IMR-90 (cell line): ENCODE data around the gene MUCL1. TPM values are rescaled to one million over a fixed set of nuclear protein-coding genes. Genes with fewer than 3 reads are reported as not detected.

Experiments used
- ATAC-seq: fragments of 200-7000 bp; cut with Tn5 transposase; 2 replicates; pipeline ENCODE4 v1.9.1; 2020; ENCODE audit warnings: low read depth, mild to moderate bottlenecking, moderate library complexity
- Bru-seq: library from RNA; stranded (reverse); fragments of 400-500 nt; gene quantifications from one replicate; lab custom pipeline; 2021; lab: Mats Ljungman, UMichigan
- BruChase-seq, 2 experiments: library from RNA; stranded (reverse); fragments of 400-500 nt; gene quantifications; one replicate each; lab custom pipeline; 2021; lab: Mats Ljungman, UMichigan
- BruUV-seq: library from RNA; stranded (reverse); fragments of 400-500 nt; replicated peaks from 2 replicates; lab custom pipeline; 2021; lab: Mats Ljungman, UMichigan
- CTCF ChIA-PET: fragments of 300-600 bp; formaldehyde crosslinking; extraction: SDS; loops from one replicate; lab custom pipeline; 2021; ENCODE audit warnings: antibody characterized with exemption; lab: Yijun Ruan, JAX
- POLR2A ChIA-PET: fragments of 300-600 bp; sonication (Branson Sonifier 250); formaldehyde crosslinking; loops from one replicate; lab custom pipeline; 2022; ENCODE audit warnings: antibody characterized with exemption; ENCODE audit not compliant: unreplicated experiment; lab: Charles Lee
- DNase-seq: peaks from one replicate; pipeline ENCODE4 v3.0.0; 2013
- H2AFZ ChIP-seq: replicated peaks from 2 replicates; pipeline ENCODE3; 2013; ENCODE audit warnings: low read length, mild to moderate bottlenecking; ENCODE audit not compliant: poor library complexity
- H2AK5ac ChIP-seq: 2 replicates; pipeline ENCODE4 v1.6.1; 2013; ENCODE audit warnings: low read depth, low read length, inconsistent platforms
- H2AK9ac ChIP-seq: replicated peaks from 2 replicates; pipeline ENCODE3; 2013; ENCODE audit warnings: mild to moderate bottlenecking, low read depth, low read length, moderate library complexity; ENCODE audit not compliant: poor library complexity
- H2BK120ac ChIP-seq: 2 replicates; pipeline ENCODE4 v1.6.1; 2013; ENCODE audit warnings: low read depth, low read length, inconsistent platforms
- H2BK15ac ChIP-seq: 3 replicates; pipeline ENCODE4 v1.6.1; 2013; ENCODE audit warnings: low read depth, low read length, inconsistent platforms
- H2BK20ac ChIP-seq: 2 replicates; pipeline ENCODE4 v1.6.1; 2013; ENCODE audit warnings: low read depth, mild to moderate bottlenecking, inconsistent platforms, low read length, moderate library complexity
- H2BK5ac ChIP-seq: 2 replicates; pipeline ENCODE4 v1.6.1; 2013; ENCODE audit warnings: mild to moderate bottlenecking, low read depth, low read length, inconsistent platforms; ENCODE audit not compliant: poor library complexity, severe bottlenecking
- H3K14ac ChIP-seq: replicated peaks from 2 replicates; pipeline ENCODE4 v1.6.1; 2013; ENCODE audit warnings: low read depth, low read length, inconsistent platforms
- H3K18ac ChIP-seq: 2 replicates; pipeline ENCODE4 v1.6.1; 2013; ENCODE audit warnings: low read depth, low read length, control low read depth
- H3K23ac ChIP-seq: 2 replicates; pipeline ENCODE4 v1.6.1; 2013; ENCODE audit warnings: low read depth, low read length, inconsistent platforms
- H3K27ac ChIP-seq: 2 replicates; pipeline ENCODE4 v1.5.1; 2013; ENCODE audit warnings: mild to moderate bottlenecking, control low read depth, low read length; ENCODE audit not compliant: insufficient read depth
- H3K27me3 ChIP-seq: 2 replicates; pipeline ENCODE4 v1.6.1; 2013; ENCODE audit warnings: low read length; ENCODE audit not compliant: control insufficient read depth, insufficient read depth
- H3K36me3 ChIP-seq: 2 replicates; pipeline ENCODE4 v1.6.1; 2013; ENCODE audit warnings: low read length, mixed read lengths; ENCODE audit not compliant: control insufficient read depth, insufficient read depth
- H3K4ac ChIP-seq: 2 replicates; pipeline ENCODE4 v1.6.1; 2013; ENCODE audit warnings: low read depth, low read length, inconsistent platforms
- H3K4me1 ChIP-seq: 2 replicates; pipeline ENCODE4 v1.6.1; 2013; ENCODE audit warnings: low read length, mixed read lengths; ENCODE audit not compliant: control insufficient read depth, insufficient read depth
- H3K4me2 ChIP-seq: 2 replicates; pipeline ENCODE4 v1.6.1; 2013; ENCODE audit warnings: low read depth, mild to moderate bottlenecking, control low read depth, low read length, moderate library complexity
- H3K4me3 ChIP-seq: 2 replicates; pipeline ENCODE4 v1.5.1; 2013; ENCODE audit warnings: low read depth, mild to moderate bottlenecking, control low read depth, low read length, moderate library complexity; ENCODE audit not compliant: insufficient read depth
- H3K56ac ChIP-seq: 2 replicates; pipeline ENCODE4 v1.6.1; 2013; ENCODE audit warnings: low read length, inconsistent platforms; ENCODE audit not compliant: insufficient read depth; ENCODE audit errors: extremely low read depth
- H3K79me1 ChIP-seq, 2 experiments: 2 replicates each; pipeline ENCODE4 v1.6.1; 2013; ENCODE audit warnings: low read length in 2 of 2, inconsistent platforms in 1 of 2, low read depth in 1 of 2
- H3K9ac ChIP-seq: 2 replicates; pipeline ENCODE4 v1.6.1; 2013; ENCODE audit warnings: low read depth, low read length, control low read depth
- H3K9me1 ChIP-seq: 2 replicates; pipeline ENCODE4 v1.6.1; 2013; ENCODE audit warnings: low read length, inconsistent platforms; ENCODE audit not compliant: insufficient read depth
- H3K9me3 ChIP-seq: 2 replicates; pipeline ENCODE4 v1.6.1; 2013; ENCODE audit warnings: low read length; ENCODE audit not compliant: control insufficient read depth, insufficient read depth
- H4K20me1 ChIP-seq: 2 replicates; pipeline ENCODE4 v1.6.1; 2013; ENCODE audit warnings: low read length, inconsistent platforms; ENCODE audit not compliant: insufficient read depth
- H4K5ac ChIP-seq: 2 replicates; pipeline ENCODE4 v1.6.1; 2013; ENCODE audit warnings: mild to moderate bottlenecking, low read depth, low read length, control low read depth
- H4K8ac ChIP-seq, 2 experiments: 2 replicates each; pipeline ENCODE4 v1.6.1; 2013; ENCODE audit warnings: low read depth in 2 of 2, low read length in 2 of 2, control low read depth in 1 of 2, inconsistent platforms in 1 of 2
- H4K91ac ChIP-seq: 2 replicates; pipeline ENCODE4 v1.6.1; 2013; ENCODE audit warnings: low read depth, low read length, inconsistent platforms; ENCODE audit not compliant: insufficient read depth
- CTCF ChIP-seq: conservative IDR thresholded peaks from 2 replicates; pipeline ENCODE4 v1.5.1; 2012; ENCODE audit warnings: mild to moderate bottlenecking, low read depth, low read length, improper control_type of control experiment
- POLR2A ChIP-seq: IDR thresholded peaks from 2 replicates; pipeline ENCODE4 v1.6.1; 2012; ENCODE audit warnings: mild to moderate bottlenecking, low read depth, low read length
- RAD21 ChIP-seq: IDR thresholded peaks from 2 replicates; pipeline ENCODE4 v1.6.1; 2012; ENCODE audit warnings: low read length, improper control_type of control experiment
- RFX5 ChIP-seq: IDR thresholded peaks from 2 replicates; pipeline ENCODE4 v1.8.0; 2012; ENCODE audit warnings: low read depth, mild to moderate bottlenecking, low read length, moderate library complexity
- SMC3 ChIP-seq: fragments of 150-350 bp; IDR thresholded peaks from 2 replicates; pipeline ENCODE4 v1.6.1; 2016; ENCODE audit warnings: low read depth, mild to moderate bottlenecking, antibody characterized with exemption, low read length, moderate library complexity
- WGBS, 2 experiments: methylation state at CpG; one replicate each; pipeline versions ENCODE4 v1.1.5 to v1.1.7; 2013; ENCODE audit warnings: missing lambda C conversion rate in 2 of 2; ENCODE audit not compliant: insufficient read length in 1 of 2; ENCODE audit errors: extremely low coverage in 2 of 2; 5-methylcytosine and 5-hydroxymethylcytosine counted together
- dilution Hi-C: fragments of 300-500 bp; cut with HindIII; formaldehyde crosslinking; loops from one replicate; pipeline ENCODE4 v1.14.3; 2018; ENCODE audit warnings: low sequenced_read_pairs; ENCODE audit not compliant: unreplicated experiment
- in situ Hi-C: fragments of 300-500 bp; cut with MboI; formaldehyde crosslinking; loops from 3 replicates; pipeline ENCODE4 v1.14.3; 2019; ENCODE audit warnings: low sequenced_read_pairs, inconsistent platforms, mixed read lengths
- intact Hi-C: fragments of 100-400 bp; cut with micrococcal nuclease; formaldehyde crosslinking; loops from 2 replicates; pipeline ENCODE4 v1.10.0; 2022
- long read RNA-seq: library from polyadenylated mRNA; unstranded; transcript quantifications from one replicate; pipeline ENCODE4 v2.0.0, GENCODE V29; 2021; ENCODE audit not compliant: unreplicated experiment
- polyA plus RNA-seq, 3 experiments: library from polyadenylated mRNA; depleted of rRNA; stranded (reverse); fragments of >200 nt; gene quantifications; 2 replicates each; pipeline ENCODE4 v1.2.3, GENCODE V29; 2012; ENCODE audit warnings: low replicate concordance in 1 of 3
- total RNA-seq: library from RNA; depleted of rRNA; stranded (reverse); fragments of >200 nt; gene quantifications from 2 replicates; pipeline ENCODE4 v1.2.3, GENCODE V29; 2012; rRNA removed

Gene MUCL1
- total RNA-seq (not detected in 2 replicates), polyA plus RNA-seq (2012; rRNA removed) (not detected in 2 replicates), Bru-seq, nascent RNA (percentile 5 among the genes with signal in this experiment), BruChase-seq, experiment 1, labeled RNA remaining after a 6-hour chase (percentile 4 among the genes with signal in this experiment), BruChase-seq, experiment 2, labeled RNA remaining after a 2-hour chase (percentile 5 among the genes with signal in this experiment)
- not detected in 2 replicates for polyA plus RNA-seq (2012; cell fraction: cytosol; rRNA removed)
- not detected in 2 replicates for polyA plus RNA-seq (2012; cell fraction: nucleus; rRNA removed; ENCODE audit: low replicate concordance)
- long read RNA-seq = 0 reads

GRCh38 chr12:54853933-54854538, at the start of gene MUCL1:
MUCL1 (plus strand) TSS chr12:54854516; CDS start chr12:54854583, 67 bp downstream.
- H4K20me1 ChIP-seq = no peaks in the 10 kb centered on the region
- POLR2A ChIA-PET = no interaction called here
- intact Hi-C loops = loop anchor here (1.0 to 5.0 kb wide), 2 partner anchors 104 to 107 kb away; no protein-coding TSS in a partner anchor

More at GRCh38 chr12:54853933-54854538, at the start of gene MUCL1:
- Histone ChIP-seq H3K14ac (no peak within 1 kb of the TSS), H3K56ac (no peak within 1 kb of the TSS), H3K9me3 (no peaks in the 10 kb centered on the region), H4K5ac (no peak within 1 kb of the TSS), H3K9ac (no peak within 1 kb of the TSS), H2AFZ (no peak within 1 kb of the TSS), H4K91ac (no peak within 1 kb of the TSS), H3K79me1 (no peaks in the 10 kb centered on the region), H3K36me3 (no peaks in the 10 kb centered on the region), H3K4me2 (no peak within 1 kb of the TSS), H2BK15ac (no peak within 1 kb of the TSS), H3K4ac (no peak within 1 kb of the TSS), H3K9me1 (no peaks in the 10 kb centered on the region), H2BK120ac (no peak within 1 kb of the TSS), H3K4me3 (no peak within 1 kb of the TSS), H3K18ac (no peak within 1 kb of the TSS), H2BK20ac (no peak within 1 kb of the TSS), H3K23ac (no peak within 1 kb of the TSS), H3K27ac (no peak within 1 kb of the TSS), H4K8ac (no peak within 1 kb of the TSS), H3K4me1 (no peaks in the 10 kb centered on the region), H2BK5ac (no peak within 1 kb of the TSS), H3K27me3 (no peaks in the 10 kb centered on the region), H2AK9ac (no peak within 1 kb of the TSS), H2AK5ac (no peak within 1 kb of the TSS)
- no TSS peak for BruUV-seq
- TF ChIP-seq SMC3 (peak; percentile 78), CTCF (peak; percentile 80), RAD21 (peak; percentile 78), POLR2A (no peak), RFX5 (no peak)
- dilution Hi-C loops (no loop called here), in situ Hi-C loops (loop anchor here (5.0 kb wide), 1 partner anchor 98 kb away; no protein-coding TSS in a partner anchor)
- WGBS, 2 experiments = 40% methylated on average over 1 of the region's 6 CpGs; no CpG with 5 or more reads in 1 of the 2 experiments
- CTCF ChIA-PET = interaction anchor here (1.1 kb wide), 1 partner anchor 103 kb away, joined by 5 read pairs; no protein-coding TSS in a partner anchor
- DNase-seq (peak; percentile 57), ATAC-seq (peak; percentile 96)
